Right lobe of liver (tissue), 4 donors: Measurements from ENCODE around the gene AIFM1.

ENCODE experiments used
- CTCF ChIP-seq, 4 donors: fragments of 200-600 bp in 3 of 4; fragments of 450-650 bp in 1 of 4; IDR thresholded peaks; one replicate each; pipeline versions ENCODE4 v1.5.1 to v1.8.0; 2016 to 2022; ENCODE audit warnings: antibody characterized with exemption in 4 of 4, mild to moderate bottlenecking in 2 of 4
- POLR2A ChIP-seq: fragments of 450-650 bp; IDR thresholded peaks from one replicate; pipeline ENCODE4 v1.6.1; 2017; ENCODE audit warnings: antibody characterized with exemption, mild to moderate bottlenecking
- donor health status: DM: no; HTN: no; CAD: no.
- donor health status: DM: no; HTN: no; CAD: no.
- donor health status: DM: no; HTN: yes; CAD: no.

- TF ChIP-seq POLR2A, result no peak
- TF ChIP-seq CTCF (IDR thresholded peaks at IDR 0.05), result no peak
These were observed 25.2 kb upstream of the AIFM1 start for GRCh38 chrX:130190801-130191200.
